ENCODE measurements around the gene ARRDC4. TPM values are rescaled to one million over a fixed set of nuclear protein-coding genes. Genes with fewer than 3 reads are reported as not detected.

ARRDC4 gene
- 16.2 and 25.3 TPM in 2 replicates for total RNA-seq

GRCh38 chr15:97960364-97961066 is at the start of gene ARRDC4:
Gene ARRDC4 (plus strand): TSS chr15:97960703. CDS start chr15:97960862, 159 bp downstream.

Data from cardiac atrium fibroblast (primary cell).